ENCODE data around the gene DUSP14. TPM values are rescaled to one million over a fixed set of nuclear protein-coding genes. Genes with fewer than 3 reads are reported as not detected.
"Not testable (repeated sequence)": the region's sequence is repeated elsewhere in the genome, so short reads cannot be mapped to it uniquely, and the experiment has no call there.

The DUSP14 gene
- 10 to 100 TPM; 18.9 to 20.9 TPM for total RNA-seq

DNA sequence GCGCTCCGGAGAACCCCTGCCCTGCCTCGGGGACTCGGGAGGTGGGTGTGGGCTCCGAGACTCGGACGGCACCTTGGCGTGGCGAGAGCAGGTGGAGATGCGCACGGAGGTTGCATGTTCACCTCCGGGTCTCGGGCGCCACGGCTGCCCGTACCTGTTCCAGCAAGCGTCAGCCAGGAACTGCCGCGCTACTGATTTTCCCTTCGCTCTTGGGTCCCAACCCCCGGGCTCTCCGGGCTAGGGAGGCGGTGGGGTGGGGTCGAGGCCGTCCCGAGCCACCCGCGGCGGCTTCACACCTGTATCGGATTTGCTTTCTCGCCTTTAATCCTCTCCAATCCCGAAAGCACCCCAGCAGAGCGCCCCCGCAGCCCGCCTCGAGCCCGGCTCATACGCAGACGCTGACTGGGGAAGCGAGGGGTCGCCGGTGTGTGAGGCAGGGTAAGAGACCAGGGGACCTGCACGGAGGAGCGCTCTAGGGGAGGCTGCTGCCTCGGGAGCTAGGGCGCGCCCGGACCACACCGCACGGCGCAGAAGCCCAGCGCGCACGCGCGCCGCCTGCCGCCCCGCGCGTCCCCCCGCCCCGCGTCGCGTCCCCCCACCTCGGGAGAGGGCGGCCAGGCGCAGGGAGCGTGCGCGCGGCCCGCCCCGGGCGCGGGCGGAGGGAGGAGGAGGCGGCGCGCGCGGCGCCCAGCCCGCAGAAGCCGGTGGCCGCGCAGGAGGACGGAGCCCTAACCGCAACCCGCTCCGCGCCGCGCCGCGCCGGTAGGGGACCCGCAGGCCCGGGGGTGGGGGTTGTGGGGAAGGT, at the start of gene DUSP14:
TSS of gene DUSP14 (plus strand) at position 695 of the 805 bp plus-strand sequence. CDS start 22,382 bp downstream, outside the sequence.
- ChIA-PET POLR2A (interaction anchor here (0.5 to 1.0 kb wide), 3 partner anchors 59 to 120 kb away, joined by 3 to 5 read pairs (median 3); partner anchors contain the start of gene SYNRG), CTCF (interaction anchor here (0.8 kb wide), 1 partner anchor 28 kb away, joined by 3 read pairs; no protein-coding TSS in a partner anchor)

- CTCF ChIA-PET = interaction anchor here (0.9 kb wide), 1 partner anchor 67 kb away, joined by 3 read pairs; no protein-coding TSS in a partner anchor
- POLR2A ChIA-PET = no interaction called here
Observed at GRCh38 chr17:37440424-37440823, 49.3 kb upstream of the DUSP14 start.

DNA sequence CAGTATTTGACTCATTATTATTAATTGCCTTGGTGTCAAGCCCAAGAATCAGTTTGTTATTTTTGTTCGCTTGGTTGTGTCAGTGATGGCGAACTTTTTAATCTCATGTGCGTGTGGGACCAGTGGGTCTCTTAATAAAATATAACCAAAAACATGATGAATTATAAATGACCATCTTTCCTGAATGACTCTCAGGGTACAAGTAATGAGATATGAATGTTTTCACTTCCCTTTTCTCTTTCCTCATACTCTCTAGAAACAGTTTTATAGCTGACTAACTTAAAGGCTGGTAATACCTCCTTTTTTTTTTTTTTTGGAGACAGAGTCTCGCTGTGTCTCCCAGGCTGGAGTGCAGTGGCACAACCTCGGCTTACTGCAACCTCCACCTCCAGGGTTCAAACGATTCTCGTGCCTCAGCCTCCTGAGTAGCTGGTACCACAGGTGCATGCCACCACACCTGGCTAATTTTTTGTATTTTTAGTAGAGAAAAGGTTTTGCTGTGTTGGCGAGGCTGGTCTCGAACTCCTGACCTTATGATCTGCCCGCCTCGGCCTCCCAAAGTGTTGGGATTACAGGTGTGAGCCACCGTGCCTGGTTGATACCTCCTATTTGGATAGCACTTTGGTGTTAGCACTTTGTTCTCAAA, 48.2 kb upstream of the DUSP14 start:
- POLR2A ChIA-PET = not testable (repeated sequence)
- CTCF ChIA-PET = interaction anchor here (0.7 kb wide), 1 partner anchor 79 kb away, joined by 3 read pairs; no protein-coding TSS in a partner anchor

GRCh38 chr17:37446027-37446426, 43.7 kb upstream of the DUSP14 start:
- POLR2A ChIA-PET = interaction anchor here (0.6 kb wide), 1 partner anchor 27 kb away, joined by 6 read pairs; no protein-coding TSS in a partner anchor
- CTCF ChIA-PET = interaction anchor here (0.7 kb wide), 1 partner anchor 22 kb away, joined by 3 read pairs; no protein-coding TSS in a partner anchor

GRCh38 chr17:37447641-37448040, 42.0 kb upstream of the DUSP14 start:
- ChIA-PET CTCF (no interaction called here), POLR2A (no interaction called here)

DNA sequence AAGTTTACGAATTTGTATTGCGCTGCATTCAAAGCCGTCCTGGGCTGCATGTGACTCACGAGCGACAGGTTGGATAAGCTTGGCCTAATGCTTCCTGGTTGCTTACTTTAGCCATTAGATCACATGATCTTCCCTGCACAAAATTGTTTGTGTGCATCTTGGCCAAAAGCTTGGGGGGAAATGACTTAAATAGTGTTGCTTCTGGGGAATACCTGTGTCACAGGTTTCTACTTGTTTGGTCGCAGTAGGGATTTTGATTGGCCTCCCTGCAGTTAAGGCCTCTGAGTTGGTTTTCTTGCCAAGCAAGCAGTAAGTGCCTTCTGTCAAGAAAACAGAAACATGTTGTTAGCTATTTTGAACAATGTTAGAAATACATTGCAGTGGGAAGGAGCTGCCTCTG, 39.6 kb upstream of the DUSP14 start:
- ChIA-PET CTCF (no interaction called here), POLR2A (no interaction called here)

DNA sequence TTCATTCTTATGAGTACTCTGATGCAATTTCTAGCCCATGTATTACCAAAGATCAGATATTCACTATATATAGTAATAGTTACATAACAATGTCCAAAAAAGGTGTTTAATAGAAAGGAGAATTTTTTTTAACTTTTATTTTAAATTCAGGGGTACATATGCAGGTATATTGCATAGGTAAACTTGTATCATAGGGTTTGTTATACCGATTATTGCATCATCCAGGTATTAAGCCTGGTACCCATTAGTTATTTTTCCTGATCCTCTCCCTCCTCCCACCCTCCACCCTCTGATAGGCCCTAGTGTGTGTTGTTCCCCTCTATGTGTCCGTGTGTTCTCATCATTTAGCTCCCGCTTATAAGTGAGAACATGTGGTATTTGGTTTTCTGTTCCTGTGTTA, 31.9 kb upstream of the DUSP14 start:
- CTCF ChIA-PET = not testable (repeated sequence)

GRCh38 chr17:37458805-37459204, 30.9 kb upstream of the DUSP14 start:
- POLR2A ChIA-PET = no interaction called here
- CTCF ChIA-PET = no interaction called here

More for the DNA sequence above, 31.9 kb upstream of the DUSP14 start:
- POLR2A ChIA-PET = not testable (repeated sequence)

DNA sequence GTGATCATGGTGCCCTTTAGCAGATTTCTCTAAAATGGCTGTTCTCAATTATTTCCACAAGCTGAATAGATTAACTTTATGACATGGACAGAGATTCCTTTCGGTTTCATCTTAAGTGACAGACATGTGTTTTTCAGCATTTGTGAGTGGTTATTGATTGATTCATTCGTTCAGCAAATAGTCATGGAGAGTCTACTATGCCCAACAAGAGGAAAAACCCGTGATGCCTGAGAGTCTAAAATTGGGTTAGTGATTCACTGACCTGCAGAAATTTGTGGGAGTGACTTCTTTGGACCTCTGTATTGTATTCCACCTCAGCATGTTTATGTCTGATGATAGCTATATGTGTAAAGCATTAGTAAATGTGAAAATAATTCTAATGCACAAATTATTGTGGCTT, 28.0 kb upstream of the DUSP14 start:
- CTCF ChIA-PET = interaction anchor here (0.6 to 1.0 kb wide), 2 partner anchors 28 to 63 kb away, joined by 3 read pairs; partner anchors contain the start of gene DUSP14
- POLR2A ChIA-PET = no interaction called here

- POLR2A ChIA-PET = no interaction called here
Observed at GRCh38 chr17:37462492-37462891, 27.2 kb upstream of the DUSP14 start.

GRCh38 chr17:37463039-37463438, 26.7 kb upstream of the DUSP14 start:
- ChIA-PET POLR2A (no interaction called here), CTCF (no interaction called here)

More at GRCh38 chr17:37462492-37462891, 27.2 kb upstream of the DUSP14 start:
- CTCF ChIA-PET = no interaction called here

DNA sequence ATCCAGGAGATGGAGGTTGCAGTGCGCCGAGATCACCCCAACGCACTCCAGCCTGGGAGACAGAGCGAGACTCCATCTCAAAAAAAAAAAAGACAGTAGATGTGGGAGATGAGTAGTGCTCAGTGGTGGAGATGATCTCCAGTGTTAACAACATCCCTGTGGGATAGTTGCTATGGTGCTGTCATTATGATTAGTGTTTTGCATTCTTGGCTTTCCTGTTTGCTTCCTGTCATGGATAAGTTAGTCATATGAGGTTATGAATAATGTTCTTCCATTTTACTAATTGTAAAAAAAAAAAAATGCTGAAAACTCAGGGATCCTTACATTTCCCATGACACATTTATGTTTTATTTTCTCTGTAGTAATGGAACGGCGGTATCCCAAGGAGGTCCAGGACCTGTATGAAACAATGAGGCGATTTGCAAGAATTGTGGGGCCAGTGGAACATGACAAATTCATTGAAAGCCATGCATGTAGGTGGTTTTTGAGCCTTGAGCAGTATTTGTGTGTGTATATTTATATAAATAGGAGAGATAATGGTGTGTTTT, 24.5 kb upstream of the DUSP14 start:
- POLR2A ChIA-PET = no interaction called here
- CTCF ChIA-PET = no interaction called here

- POLR2A ChIA-PET = no interaction called here
- CTCF ChIA-PET = interaction anchor here (1.7 kb wide), 1 partner anchor 11 kb away, joined by 3 read pairs; no protein-coding TSS in a partner anchor
Observed at GRCh38 chr17:37466471-37466870, 23.2 kb upstream of the DUSP14 start.

DNA sequence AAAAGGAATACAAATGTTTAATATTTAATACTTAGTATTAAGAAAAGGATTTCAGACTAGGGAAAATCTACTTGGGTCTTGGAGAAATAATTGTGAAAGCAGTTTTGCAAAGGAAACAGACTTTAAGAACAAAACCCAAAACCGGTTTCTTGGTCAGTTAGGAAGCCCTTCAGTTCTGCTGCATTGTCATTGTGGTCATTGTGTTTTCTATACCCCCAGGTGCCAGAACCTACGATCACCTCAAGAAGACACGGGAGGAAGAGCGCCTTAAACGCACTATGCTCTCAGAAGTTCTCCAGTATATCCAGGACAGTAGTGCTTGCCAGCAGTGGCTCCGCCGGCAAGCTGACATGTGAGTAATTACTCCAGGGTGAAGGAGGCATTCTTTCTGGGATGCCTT, 19.5 kb upstream of the DUSP14 start:
- ChIA-PET POLR2A (no interaction called here), CTCF (interaction anchor here (0.6 kb wide), 1 partner anchor 118 kb away, joined by 3 read pairs; no protein-coding TSS in a partner anchor)

- POLR2A ChIA-PET = no interaction called here
Observed at GRCh38 chr17:37475731-37476420, 13.8 kb upstream of the DUSP14 start.

DNA sequence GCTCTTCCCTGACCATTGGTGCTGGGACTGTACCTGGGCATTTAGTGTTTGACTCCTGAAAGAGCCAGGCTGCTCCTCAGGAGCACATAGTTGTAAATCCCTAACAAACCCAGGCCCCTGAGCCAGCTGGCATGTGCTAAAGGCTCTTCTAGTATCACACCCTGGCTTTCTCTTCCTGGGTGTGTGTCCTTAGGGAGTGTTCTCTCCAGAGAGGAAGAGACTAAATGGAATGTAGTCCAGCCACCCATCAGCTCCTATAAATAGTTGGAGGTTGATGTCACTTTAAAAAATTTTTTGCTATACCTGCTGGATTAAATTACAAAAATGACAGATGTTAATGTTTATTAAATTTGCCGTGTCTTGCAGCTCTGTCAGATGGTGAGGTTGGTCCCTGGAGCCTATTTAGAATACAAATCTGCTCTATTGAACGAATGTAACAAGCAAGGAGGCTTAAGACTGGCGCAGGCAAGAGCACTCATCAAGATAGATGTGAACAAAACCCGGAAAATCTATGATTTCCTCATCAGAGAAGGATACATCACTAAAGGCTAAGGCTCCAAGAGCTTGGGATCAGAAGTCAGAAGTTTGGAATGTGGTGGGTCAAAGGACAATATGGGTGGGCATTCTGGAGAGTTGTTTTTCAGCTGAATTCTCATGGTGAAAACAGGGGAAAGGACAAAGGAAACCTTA, 13.1 kb upstream of the DUSP14 start:
- POLR2A ChIA-PET = no interaction called here
- CTCF ChIA-PET = interaction anchor here (1.1 kb wide), 1 partner anchor 9 kb away, joined by 3 read pairs; no protein-coding TSS in a partner anchor

More at GRCh38 chr17:37475731-37476420, 13.8 kb upstream of the DUSP14 start:
- CTCF ChIA-PET = no interaction called here

DNA sequence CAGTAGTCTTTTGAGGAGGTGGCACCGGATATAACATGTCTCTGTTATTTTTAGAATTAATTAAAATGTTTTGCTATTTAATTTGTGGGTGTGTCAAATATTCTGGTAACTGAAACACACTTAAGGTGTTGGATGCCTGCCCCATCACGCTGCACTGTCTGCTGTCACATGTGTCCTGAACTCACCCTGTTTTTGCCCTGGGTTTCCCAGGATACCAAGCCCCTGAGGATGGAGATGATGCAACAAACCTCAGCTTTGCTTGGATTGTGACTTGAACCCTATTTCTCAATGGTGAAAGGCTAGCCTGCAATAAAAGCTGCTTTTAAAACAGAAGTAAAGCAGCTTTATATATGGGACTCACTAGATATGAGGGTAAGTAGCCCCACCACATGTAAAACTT, 11.5 kb upstream of the DUSP14 start:
- ChIA-PET POLR2A (no interaction called here), CTCF (no interaction called here)

- POLR2A ChIA-PET = no interaction called here
- CTCF ChIA-PET = no interaction called here
Observed at GRCh38 chr17:37479025-37479424, 10.7 kb upstream of the DUSP14 start.

DNA sequence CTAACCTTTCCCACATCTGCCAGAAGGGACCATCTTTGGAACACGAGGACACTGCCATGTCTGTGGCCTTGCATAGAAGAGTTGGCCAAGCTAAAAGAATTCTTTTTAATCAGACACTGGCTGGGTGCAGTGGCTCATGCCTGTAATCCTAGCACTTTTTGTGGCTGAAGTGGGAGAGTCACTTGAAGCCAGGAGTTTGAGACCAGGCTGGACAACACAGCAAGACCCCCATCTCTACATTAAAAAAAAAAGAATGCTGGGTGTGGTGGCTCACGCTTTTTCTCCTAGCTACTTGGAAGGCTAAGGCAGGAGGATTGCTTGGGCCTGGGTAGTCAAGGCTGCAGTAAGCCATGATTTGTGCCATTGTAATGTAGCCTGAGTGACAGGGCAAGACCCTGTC, 9.3 kb upstream of the DUSP14 start:
- POLR2A ChIA-PET = no interaction called here
- CTCF ChIA-PET = interaction anchor here (1.2 kb wide), 1 partner anchor 10 kb away, joined by 3 read pairs; no protein-coding TSS in a partner anchor

Data from activated CD8-positive, alpha-beta memory T cell treated with anti-CD3 and anti-CD28 coated beads for 36 hours (primary cell).